Measurements from ENCODE around the gene INA. TPM values are rescaled to one million over a fixed set of nuclear protein-coding genes. Genes with fewer than 3 reads are reported as not detected.
A peak's percentile ranks its signal among the peaks of the same experiment; 100 is the strongest.

Gene INA
- polyA plus RNA-seq, 1 of the 3 experiments (the other 2 are of a cell fraction): 4.8 TPM

DNA sequence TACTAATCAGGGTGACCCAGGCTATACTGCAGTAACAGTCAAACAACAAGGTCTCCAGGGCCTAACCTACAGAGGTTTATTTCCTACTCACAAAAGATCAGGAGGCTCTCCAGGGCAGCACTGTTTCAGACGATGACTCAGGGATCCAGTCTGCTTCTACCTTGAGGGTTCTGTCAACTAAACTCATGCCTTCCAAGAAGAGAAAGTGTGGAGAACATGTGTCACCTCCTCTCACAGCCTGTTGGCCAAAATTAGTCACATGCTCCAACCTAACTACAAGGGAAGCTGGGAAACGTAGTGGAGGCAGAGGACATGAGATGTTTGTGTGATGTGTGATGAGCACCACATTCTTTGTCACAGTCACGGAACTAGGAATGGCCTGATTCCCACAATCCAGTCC is 14.7 kb upstream of the INA start:
- H3K27me3 ChIP-seq (ENCODE audit: insufficient read depth): no peaks in the 10 kb centered on the region
- H3K4me2 ChIP-seq: no peak overlapping the region
- ChIA-PET CTCF (no interaction called here), POLR2A (no interaction called here)
- DNase-seq: no peak
- no peak overlapping the region for H2AFZ ChIP-seq (ENCODE audit: low read depth)
- TF ChIP-seq TCF12 (IDR thresholded peaks at IDR 0.05): no peak
- TF ChIP-seq TEAD4 (IDR thresholded peaks at IDR 0.05; ENCODE audit: borderline replicate concordance, insufficient read depth): no peak
- TF ChIP-seq USF1 (IDR thresholded peaks at IDR 0.05; ENCODE audit: borderline replicate concordance, low read depth): peak; percentile 27; the same call in 1 of the 2 replicates
- no peaks in the 10 kb centered on the region for H3K36me3 ChIP-seq (replicated peaks in 1 of 2; ENCODE audit: control insufficient read depth in 1 of 2, insufficient read depth in 2 of 2, low read length in 1 of 2)
- H3K9ac ChIP-seq: no peak overlapping the region
- H3K9me3 ChIP-seq: no peaks in the 10 kb centered on the region
- 57% methylated on average over 3 of the region's 3 CpGs for WGBS (ENCODE audit: low lambda C conversion rate)
- H3K27ac ChIP-seq (ENCODE audit: low read depth in 2 of 2, low read length in 1 of 2): no peak overlapping the region
- no peaks in the 10 kb centered on the region for H3K4me1 ChIP-seq (ENCODE audit: control insufficient read depth in 1 of 2, insufficient read depth in 2 of 2, low read depth in 1 of 2, low read length in 1 of 2)
- no peaks in the 10 kb centered on the region for H4K20me1 ChIP-seq (ENCODE audit: insufficient read depth)
- no peak overlapping the region for H3K4me3 ChIP-seq (ENCODE audit: low read depth in 2 of 2, low read length in 1 of 2)
- H3K79me2 ChIP-seq (ENCODE audit: insufficient read depth): no peaks in the 10 kb centered on the region
- no peaks in the 10 kb centered on the region for H3K9me2 ChIP-seq
- H3F3A ChIP-seq (replicated peaks; ENCODE audit: insufficient read depth): no peaks in the 10 kb centered on the region

DNA sequence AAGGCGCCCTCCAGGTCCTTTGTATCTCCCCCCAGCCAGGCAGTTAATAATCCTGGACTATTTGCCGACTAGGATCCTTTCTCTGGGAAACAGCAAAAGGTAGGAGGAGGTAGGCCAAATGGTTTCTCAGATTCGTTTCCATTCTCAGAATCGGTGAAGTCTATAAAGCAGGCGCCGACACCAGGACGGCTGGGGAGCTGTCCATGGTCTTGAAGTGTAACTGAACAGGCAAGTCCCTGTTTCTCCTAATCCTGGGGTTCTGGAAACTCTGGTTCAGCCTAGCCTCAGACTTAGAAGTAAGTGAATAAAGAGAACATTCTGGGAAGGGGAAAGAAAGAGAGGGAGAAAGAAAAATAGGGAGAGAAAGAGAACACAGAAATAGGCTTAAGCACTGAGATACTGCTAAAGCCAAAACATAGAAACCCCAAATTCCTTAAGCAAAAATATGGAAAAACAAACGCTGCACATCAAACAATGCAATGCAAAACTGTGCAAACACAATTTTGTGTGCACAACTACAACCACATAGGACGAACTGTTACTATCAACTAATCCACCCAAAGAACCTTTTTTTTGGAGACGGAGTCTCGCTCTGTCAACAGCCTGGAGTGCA is 11.1 kb upstream of the INA start:
- Histone ChIP-seq H3K4me2 (no peak overlapping the region), H3K9ac (no peak overlapping the region), H3K9me3 (no peaks in the 10 kb centered on the region), H3K27me3 (ENCODE audit: insufficient read depth) (no peaks in the 10 kb centered on the region), H3K79me2 (ENCODE audit: insufficient read depth) (no peaks in the 10 kb centered on the region), H4K20me1 (ENCODE audit: insufficient read depth) (no peaks in the 10 kb centered on the region), H3K36me3 (replicated peaks in 1 of 2; ENCODE audit: control insufficient read depth in 1 of 2, insufficient read depth in 2 of 2, low read length in 1 of 2) (no peaks in the 10 kb centered on the region), H3K4me1 (ENCODE audit: control insufficient read depth in 1 of 2, insufficient read depth in 2 of 2, low read depth in 1 of 2, low read length in 1 of 2) (no peaks in the 10 kb centered on the region), H3K4me3 (ENCODE audit: low read depth in 2 of 2, low read length in 1 of 2) (no peak overlapping the region), H3F3A (replicated peaks; ENCODE audit: insufficient read depth) (no peaks in the 10 kb centered on the region), H3K27ac (ENCODE audit: low read depth in 2 of 2, low read length in 1 of 2) (no peak overlapping the region), H2AFZ (ENCODE audit: low read depth) (no peak overlapping the region), H3K9me2 (no peaks in the 10 kb centered on the region)
- no peak for DNase-seq
- WGBS (ENCODE audit: low lambda C conversion rate): 66% methylated on average over 11 of the region's 11 CpGs
- ChIA-PET CTCF (interaction anchor here (0.6 kb wide), 1 partner anchor 348 kb away, joined by 4 read pairs; the partner anchor contains the start of gene CNNM2), POLR2A (no interaction called here)
- no peak for TF ChIP-seq SMC3 (IDR thresholded peaks at IDR 0.05; ENCODE audit: low read depth, low read length)
- TF ChIP-seq, protein P1, sequence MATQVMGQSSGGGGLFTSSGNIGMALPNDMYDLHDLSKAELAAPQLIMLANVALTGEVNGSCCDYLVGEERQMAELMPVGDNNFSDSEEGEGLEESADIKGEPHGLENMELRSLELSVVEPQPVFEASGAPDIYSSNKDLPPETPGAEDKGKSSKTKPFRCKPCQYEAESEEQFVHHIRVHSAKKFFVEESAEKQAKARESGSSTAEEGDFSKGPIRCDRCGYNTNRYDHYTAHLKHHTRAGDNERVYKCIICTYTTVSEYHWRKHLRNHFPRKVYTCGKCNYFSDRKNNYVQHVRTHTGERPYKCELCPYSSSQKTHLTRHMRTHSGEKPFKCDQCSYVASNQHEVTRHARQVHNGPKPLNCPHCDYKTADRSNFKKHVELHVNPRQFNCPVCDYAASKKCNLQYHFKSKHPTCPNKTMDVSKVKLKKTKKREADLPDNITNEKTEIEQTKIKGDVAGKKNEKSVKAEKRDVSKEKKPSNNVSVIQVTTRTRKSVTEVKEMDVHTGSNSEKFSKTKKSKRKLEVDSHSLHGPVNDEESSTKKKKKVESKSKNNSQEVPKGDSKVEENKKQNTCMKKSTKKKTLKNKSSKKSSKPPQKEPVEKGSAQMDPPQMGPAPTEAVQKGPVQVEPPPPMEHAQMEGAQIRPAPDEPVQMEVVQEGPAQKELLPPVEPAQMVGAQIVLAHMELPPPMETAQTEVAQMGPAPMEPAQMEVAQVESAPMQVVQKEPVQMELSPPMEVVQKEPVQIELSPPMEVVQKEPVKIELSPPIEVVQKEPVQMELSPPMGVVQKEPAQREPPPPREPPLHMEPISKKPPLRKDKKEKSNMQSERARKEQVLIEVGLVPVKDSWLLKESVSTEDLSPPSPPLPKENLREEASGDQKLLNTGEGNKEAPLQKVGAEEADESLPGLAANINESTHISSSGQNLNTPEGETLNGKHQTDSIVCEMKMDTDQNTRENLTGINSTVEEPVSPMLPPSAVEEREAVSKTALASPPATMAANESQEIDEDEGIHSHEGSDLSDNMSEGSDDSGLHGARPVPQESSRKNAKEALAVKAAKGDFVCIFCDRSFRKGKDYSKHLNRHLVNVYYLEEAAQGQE (IDR thresholded peaks at IDR 0.05; ENCODE audit: low read depth, low read length): peak; percentile 99

GRCh38 chr10:103273041-103273441 is 3.9 kb upstream of the INA start:
- Histone ChIP-seq H3K4me2 (peak overlapping the region; percentile 69), H4K20me1 (ENCODE audit: insufficient read depth) (peaks cover 5% of the 10 kb centered on the region; the same call in 1 of the 2 replicates)
- POLR2A ChIA-PET: no interaction called here
- TF ChIP-seq RCOR1 (IDR thresholded peaks at IDR 0.05; ENCODE audit: low read length) (no peak), ELF1 (IDR thresholded peaks at IDR 0.05) (no peak; the same call in 1 of the 2 replicates), NFIC (IDR thresholded peaks at IDR 0.05; ENCODE audit: borderline replicate concordance) (peak; percentile 97), TAF1 (IDR thresholded peaks at IDR 0.05; ENCODE audit: borderline replicate concordance, low read depth, low read length) (no peak)
- TF ChIP-seq, protein P2, sequence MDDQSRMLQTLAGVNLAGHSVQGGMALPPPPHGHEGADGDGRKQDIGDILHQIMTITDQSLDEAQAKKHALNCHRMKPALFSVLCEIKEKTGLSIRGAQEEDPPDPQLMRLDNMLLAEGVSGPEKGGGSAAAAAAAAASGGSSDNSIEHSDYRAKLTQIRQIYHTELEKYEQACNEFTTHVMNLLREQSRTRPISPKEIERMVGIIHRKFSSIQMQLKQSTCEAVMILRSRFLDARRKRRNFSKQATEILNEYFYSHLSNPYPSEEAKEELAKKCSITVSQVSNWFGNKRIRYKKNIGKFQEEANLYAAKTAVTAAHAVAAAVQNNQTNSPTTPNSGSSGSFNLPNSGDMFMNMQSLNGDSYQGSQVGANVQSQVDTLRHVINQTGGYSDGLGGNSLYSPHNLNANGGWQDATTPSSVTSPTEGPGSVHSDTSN (IDR thresholded peaks at IDR 0.05): peak; percentile 95
- TF ChIP-seq, protein P3, sequence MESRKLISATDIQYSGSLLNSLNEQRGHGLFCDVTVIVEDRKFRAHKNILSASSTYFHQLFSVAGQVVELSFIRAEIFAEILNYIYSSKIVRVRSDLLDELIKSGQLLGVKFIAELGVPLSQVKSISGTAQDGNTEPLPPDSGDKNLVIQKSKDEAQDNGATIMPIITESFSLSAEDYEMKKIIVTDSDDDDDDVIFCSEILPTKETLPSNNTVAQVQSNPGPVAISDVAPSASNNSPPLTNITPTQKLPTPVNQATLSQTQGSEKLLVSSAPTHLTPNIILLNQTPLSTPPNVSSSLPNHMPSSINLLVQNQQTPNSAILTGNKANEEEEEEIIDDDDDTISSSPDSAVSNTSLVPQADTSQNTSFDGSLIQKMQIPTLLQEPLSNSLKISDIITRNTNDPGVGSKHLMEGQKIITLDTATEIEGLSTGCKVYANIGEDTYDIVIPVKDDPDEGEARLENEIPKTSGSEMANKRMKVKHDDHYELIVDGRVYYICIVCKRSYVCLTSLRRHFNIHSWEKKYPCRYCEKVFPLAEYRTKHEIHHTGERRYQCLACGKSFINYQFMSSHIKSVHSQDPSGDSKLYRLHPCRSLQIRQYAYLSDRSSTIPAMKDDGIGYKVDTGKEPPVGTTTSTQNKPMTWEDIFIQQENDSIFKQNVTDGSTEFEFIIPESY (IDR thresholded peaks at IDR 0.05; ENCODE audit: borderline replicate concordance, low read depth): peak; percentile 27; the same call in 1 of the 2 replicates
- TF ChIP-seq, protein P4, sequence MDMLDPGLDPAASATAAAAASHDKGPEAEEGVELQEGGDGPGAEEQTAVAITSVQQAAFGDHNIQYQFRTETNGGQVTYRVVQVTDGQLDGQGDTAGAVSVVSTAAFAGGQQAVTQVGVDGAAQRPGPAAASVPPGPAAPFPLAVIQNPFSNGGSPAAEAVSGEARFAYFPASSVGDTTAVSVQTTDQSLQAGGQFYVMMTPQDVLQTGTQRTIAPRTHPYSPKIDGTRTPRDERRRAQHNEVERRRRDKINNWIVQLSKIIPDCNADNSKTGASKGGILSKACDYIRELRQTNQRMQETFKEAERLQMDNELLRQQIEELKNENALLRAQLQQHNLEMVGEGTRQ (IDR thresholded peaks at IDR 0.05; ENCODE audit: borderline replicate concordance, low read depth, low read length): no peak

More at GRCh38 chr10:103273041-103273441, 3.9 kb upstream of the INA start:
- Histone ChIP-seq H3K4me1 (ENCODE audit: control insufficient read depth in 1 of 2, insufficient read depth in 2 of 2, low read depth in 1 of 2, low read length in 1 of 2) (peaks cover 10 to 18% of the 10 kb centered on the region in 2 experiments), H3K27ac (ENCODE audit: low read depth in 2 of 2, low read length in 1 of 2) (peak overlapping the region in 1 of 2 experiments; percentile 61; a peak in 2 of 4 replicates), H3K27me3 (ENCODE audit: insufficient read depth) (peaks cover 2% of the 10 kb centered on the region; the same call in 1 of the 2 replicates), H3K36me3 (replicated peaks in 1 of 2; ENCODE audit: control insufficient read depth in 1 of 2, insufficient read depth in 2 of 2, low read length in 1 of 2) (no peaks in the 10 kb centered on the region), H3F3A (replicated peaks; ENCODE audit: insufficient read depth) (peaks cover 20% of the 10 kb centered on the region), H2AFZ (ENCODE audit: low read depth) (no peak overlapping the region), H3K9ac (no peak overlapping the region), H3K4me3 (ENCODE audit: low read depth in 2 of 2, low read length in 1 of 2) (no peak overlapping the region), H3K9me3 (no peaks in the 10 kb centered on the region), H3K79me2 (ENCODE audit: insufficient read depth) (no peaks in the 10 kb centered on the region), H3K9me2 (no peaks in the 10 kb centered on the region)
- CTCF ChIA-PET: interaction anchor here (0.6 kb wide), 1 partner anchor 81 kb away, joined by 3 read pairs; no protein-coding TSS in a partner anchor
- 10% methylated on average over 4 of the region's 4 CpGs for WGBS (ENCODE audit: low lambda C conversion rate)
- DNase-seq: no peak

Measured in SK-N-SH (cell line).